Endometrial microvascular endothelial cells (primary cell): ENCODE results near the gene WDR48. TPM values are rescaled to one million over a fixed set of nuclear protein-coding genes. Genes with fewer than 3 reads are reported as not detected.

Experiments used
- in situ Hi-C: cut with HindIII; loops from 2 replicates; pipeline ENCODE4 v1.10.0; 2017; ENCODE audit warnings: low sequenced_read_pairs, low pct_unique_long_range_greater_than_20kb; ENCODE audit errors: inconsistent ontology term
- total RNA-seq: library from RNA; depleted of rRNA; stranded (reverse); fragments of >200 nt; gene quantifications from one replicate; pipeline ENCODE4 v1.2.3, GENCODE V29; 2015; ENCODE audit errors: inconsistent ontology term

The WDR48 gene
- 14.8 TPM for total RNA-seq

GRCh38 chr3:39051649-39052561 lies at the start of gene WDR48, which contains the start of gene SCN11A:
TSS of gene WDR48 (plus strand) at chr3:39052016. CDS start at chr3:39052026, 10 bp downstream.
TSS of gene SCN11A (minus strand) at chr3:39051944. CDS start at chr3:38950362, 101,582 bp downstream.
- in situ Hi-C loops: no loop called here

GRCh38 chr3:39005295-39005694 lies 46.5 kb upstream of the WDR48 start:
- in situ Hi-C loops: no loop called here

- in situ Hi-C loops: no loop called here
Measured at GRCh38 chr3:39011191-39011736, 40.6 kb upstream of the WDR48 start.

GRCh38 chr3:39013289-39013688 lies 38.5 kb upstream of the WDR48 start:
- in situ Hi-C loops: no loop called here

GRCh38 chr3:39013921-39014509 lies 37.8 kb upstream of the WDR48 start:
- in situ Hi-C loops: no loop called here

GRCh38 chr3:39015418-39015817 lies 36.4 kb upstream of the WDR48 start:
- in situ Hi-C loops: no loop called here

- in situ Hi-C loops: no loop called here
Measured at GRCh38 chr3:39019299-39019698, 32.5 kb upstream of the WDR48 start.

GRCh38 chr3:39021029-39021428 lies 30.8 kb upstream of the WDR48 start:
- in situ Hi-C loops: no loop called here

- in situ Hi-C loops: no loop called here
Measured at GRCh38 chr3:39021465-39022285, 30.1 kb upstream of the WDR48 start.

GRCh38 chr3:39022286-39022630 lies 29.6 kb upstream of the WDR48 start:
- in situ Hi-C loops: no loop called here

GRCh38 chr3:39024497-39024896 lies 27.3 kb upstream of the WDR48 start:
- in situ Hi-C loops: no loop called here

- in situ Hi-C loops: no loop called here
Measured at GRCh38 chr3:39025222-39025970, 26.4 kb upstream of the WDR48 start.

- in situ Hi-C loops: no loop called here
Measured at GRCh38 chr3:39028546-39028945, 23.3 kb upstream of the WDR48 start.

GRCh38 chr3:39029556-39029955 lies 22.3 kb upstream of the WDR48 start:
- in situ Hi-C loops: no loop called here

GRCh38 chr3:39038165-39038564 lies 13.7 kb upstream of the WDR48 start:
- in situ Hi-C loops: no loop called here

GRCh38 chr3:39050029-39050428 lies 1.8 kb upstream of the WDR48 start:
- in situ Hi-C loops: no loop called here

- in situ Hi-C loops: no loop called here
Measured at GRCh38 chr3:39052583-39052982, 767 bp downstream of the WDR48 start.

GRCh38 chr3:39053696-39054095 lies 1.9 kb downstream of the WDR48 start:
- in situ Hi-C loops: no loop called here

GRCh38 chr3:39056151-39056550 lies 4.3 kb downstream of the WDR48 start:
- in situ Hi-C loops: no loop called here
